Trophoblast cell (in vitro differentiated cells and primary cell): Measurements from ENCODE around the gene ERBB4.

Source experiments
- DNase-seq, 2 donors: peaks; one replicate each; pipeline ENCODE4 v3.0.0-alpha.2; 2016
- H2AFZ ChIP-seq: 2 replicates; pipeline ENCODE4 v1.6.1; 2013; ENCODE audit warnings: low read length, moderate library complexity, mild to moderate bottlenecking; ENCODE audit not compliant: insufficient read depth, poor library complexity
- H2AK5ac ChIP-seq: 2 replicates; pipeline ENCODE4 v1.6.1; 2013; ENCODE audit warnings: mild to moderate bottlenecking, low read length
- H2BK120ac ChIP-seq: 2 replicates; pipeline ENCODE4 v1.6.1; 2013; ENCODE audit warnings: low read length, mild to moderate bottlenecking, moderate library complexity; ENCODE audit not compliant: insufficient read depth, poor library complexity
- H2BK12ac ChIP-seq: 2 replicates; pipeline ENCODE4 v1.6.1; 2013; ENCODE audit warnings: mild to moderate bottlenecking, low read length, moderate library complexity
- H2BK5ac ChIP-seq: 2 replicates; pipeline ENCODE4 v1.6.1; 2013; ENCODE audit warnings: low read length, low read depth, moderate library complexity, mild to moderate bottlenecking; ENCODE audit not compliant: poor library complexity
- H3K14ac ChIP-seq: 2 replicates; pipeline ENCODE4 v1.6.1; 2013; ENCODE audit warnings: mild to moderate bottlenecking, low read length
- H3K18ac ChIP-seq: 2 replicates; pipeline ENCODE4 v1.6.1; 2013; ENCODE audit warnings: mild to moderate bottlenecking, low read length
- H3K23ac ChIP-seq: 2 replicates; pipeline ENCODE4 v1.6.1; 2013; ENCODE audit warnings: low read length
- H3K27ac ChIP-seq: 2 replicates; pipeline ENCODE4 v1.5.1; 2013; ENCODE audit warnings: low read depth, mild to moderate bottlenecking, inconsistent platforms, low read length, moderate library complexity
- H3K27me3 ChIP-seq: 2 replicates; pipeline ENCODE4 v1.6.1; 2013; ENCODE audit warnings: inconsistent platforms, mild to moderate bottlenecking, low read length, moderate library complexity; ENCODE audit not compliant: insufficient read depth
- H3K36me3 ChIP-seq, 2 experiments: 1 replicate in 1 of 2; 2 replicates in 1 of 2; pipeline ENCODE4 v1.6.1; 2013; ENCODE audit warnings: low read length in 2 of 2, mild to moderate bottlenecking in 2 of 2, moderate library complexity in 1 of 2; ENCODE audit not compliant: insufficient read depth in 2 of 2, control insufficient read depth in 1 of 2
- H3K4ac ChIP-seq: 2 replicates; pipeline ENCODE4 v1.6.1; 2013; ENCODE audit warnings: low read depth, mild to moderate bottlenecking, low read length, moderate library complexity
- H3K4me1 ChIP-seq, 2 experiments: 1 replicate in 1 of 2; 2 replicates in 1 of 2; pipeline ENCODE4 v1.6.1; 2013; ENCODE audit warnings: low read length in 2 of 2, mild to moderate bottlenecking in 2 of 2, moderate library complexity in 1 of 2; ENCODE audit not compliant: insufficient read depth in 2 of 2, control insufficient read depth in 1 of 2
- H3K4me2 ChIP-seq: 2 replicates; pipeline ENCODE4 v1.6.1; 2013; ENCODE audit warnings: inconsistent platforms, mild to moderate bottlenecking, low read length, moderate library complexity
- H3K4me3 ChIP-seq: 2 replicates; pipeline ENCODE4 v1.5.1; 2013; ENCODE audit warnings: mild to moderate bottlenecking, low read depth, low read length, inconsistent platforms
- H3K79me1 ChIP-seq: one replicate; pipeline ENCODE4 v1.6.1; 2013; ENCODE audit warnings: low read length
- H3K79me2 ChIP-seq: 2 replicates; pipeline ENCODE4 v1.6.1; 2013; ENCODE audit warnings: low read length, mild to moderate bottlenecking; ENCODE audit not compliant: control insufficient read depth, insufficient read depth, poor library complexity
- H3K9ac ChIP-seq: 2 replicates; pipeline ENCODE4 v1.6.1; 2013; ENCODE audit warnings: mild to moderate bottlenecking, low read length
- H3K9me3 ChIP-seq: 2 replicates; pipeline ENCODE4 v1.6.1; 2013; ENCODE audit warnings: low read depth, mild to moderate bottlenecking, control low read depth, inconsistent platforms, low read length; ENCODE audit not compliant: insufficient read depth
- H4K12ac ChIP-seq: 2 replicates; pipeline ENCODE4 v1.6.1; 2013; ENCODE audit warnings: low read depth, mild to moderate bottlenecking, low read length, moderate library complexity
- H4K8ac ChIP-seq: 2 replicates; pipeline ENCODE4 v1.6.1; 2013; ENCODE audit warnings: low read depth, mild to moderate bottlenecking, low read length, moderate library complexity
- H4K91ac ChIP-seq: one replicate; pipeline ENCODE4 v1.6.1; 2013; ENCODE audit warnings: low read depth, mild to moderate bottlenecking, low read length, moderate library complexity
- WGBS: extraction: QIAGEN DNeasy Blood & Tissue Kit; methylation state at CpG from one replicate; pipeline ENCODE4 v1.1.7; 2013; ENCODE audit warnings: missing lambda C conversion rate; ENCODE audit not compliant: insufficient read length, insufficient coverage; ENCODE audit errors: extremely low coverage; 5-methylcytosine and 5-hydroxymethylcytosine counted together

ERBB4 gene

DNA sequence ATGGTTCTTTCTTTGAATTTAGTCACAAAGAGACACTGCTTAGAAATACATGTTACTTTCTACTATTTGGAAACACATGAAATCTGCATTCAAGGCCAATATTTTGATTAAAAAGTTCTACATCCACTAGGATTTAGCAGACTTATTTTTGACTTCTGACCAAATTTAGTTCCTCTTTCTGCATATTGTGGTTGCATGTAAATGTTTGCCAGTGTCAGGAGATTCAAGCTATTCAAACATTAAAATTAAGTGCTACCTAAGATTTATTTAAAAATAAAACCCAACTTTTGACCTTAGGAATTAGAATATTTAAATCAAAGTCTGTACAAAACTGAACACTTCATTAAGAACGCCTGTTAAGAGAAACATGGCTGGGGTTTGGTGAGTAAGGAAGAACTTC is 1091.1 kb downstream of the ERBB4 start:
- Histone ChIP-seq H3K36me3 (no peaks in the 10 kb centered on the region), H3K4me2 (no peak overlapping the region), H3K79me1 (no peaks in the 10 kb centered on the region), H2AK5ac (no peak overlapping the region), H2AFZ (no peak overlapping the region), H3K4me1 (no peaks in the 10 kb centered on the region), H3K27ac (no peak overlapping the region), H3K27me3 (no peaks in the 10 kb centered on the region), H4K91ac (no peak overlapping the region), H2BK5ac (no peak overlapping the region), H3K4ac (no peak overlapping the region), H3K9ac (no peak overlapping the region), H4K12ac (no peak overlapping the region), H3K79me2 (no peaks in the 10 kb centered on the region), H2BK12ac (no peak overlapping the region), H4K8ac (no peak overlapping the region), H3K9me3 (no peaks in the 10 kb centered on the region), H3K18ac (no peak overlapping the region), H3K23ac (no peak overlapping the region), H2BK120ac (no peak overlapping the region), H3K4me3 (no peak overlapping the region), H3K14ac (no peak overlapping the region)
- no CpG with 5 or more reads among the region's 1 CpG for WGBS
- no peak for DNase-seq

DNA sequence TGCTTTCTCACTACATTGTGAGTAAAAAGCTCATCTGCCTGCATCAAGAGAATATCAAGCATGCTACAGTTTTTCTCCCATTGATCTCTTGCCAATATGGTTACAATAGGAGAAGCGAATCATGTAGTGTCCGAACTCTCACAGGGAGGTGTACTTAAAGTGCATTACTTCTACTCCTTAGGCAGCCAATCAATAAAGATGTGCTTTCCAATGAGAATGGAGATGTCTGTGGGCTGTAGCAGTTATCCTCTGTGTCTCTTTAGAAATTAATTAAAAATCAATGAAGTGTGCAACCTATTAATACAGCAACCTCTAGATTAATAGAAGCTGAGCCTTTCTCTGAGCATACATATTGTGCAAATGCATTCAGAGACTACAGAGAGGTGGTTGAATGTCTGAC is 1098.5 kb downstream of the ERBB4 start:
- Histone ChIP-seq H3K9ac (no peak overlapping the region), H3K4ac (no peak overlapping the region), H2BK12ac (no peak overlapping the region), H3K18ac (no peak overlapping the region), H3K23ac (no peak overlapping the region), H3K4me3 (no peak overlapping the region), H3K36me3 (no peaks in the 10 kb centered on the region), H2AK5ac (no peak overlapping the region), H4K8ac (no peak overlapping the region), H3K9me3 (no peaks in the 10 kb centered on the region), H3K14ac (no peak overlapping the region), H3K4me2 (no peak overlapping the region), H4K91ac (no peak overlapping the region), H3K79me2 (no peaks in the 10 kb centered on the region), H3K27ac (no peak overlapping the region), H4K12ac (no peak overlapping the region), H2AFZ (no peak overlapping the region), H3K79me1 (no peaks in the 10 kb centered on the region), H2BK120ac (no peak overlapping the region), H2BK5ac (no peak overlapping the region), H3K27me3 (no peaks in the 10 kb centered on the region), H3K4me1 (no peaks in the 10 kb centered on the region)
- WGBS: no CpG with 5 or more reads among the region's 2 CpGs
- DNase-seq: no peak

DNA sequence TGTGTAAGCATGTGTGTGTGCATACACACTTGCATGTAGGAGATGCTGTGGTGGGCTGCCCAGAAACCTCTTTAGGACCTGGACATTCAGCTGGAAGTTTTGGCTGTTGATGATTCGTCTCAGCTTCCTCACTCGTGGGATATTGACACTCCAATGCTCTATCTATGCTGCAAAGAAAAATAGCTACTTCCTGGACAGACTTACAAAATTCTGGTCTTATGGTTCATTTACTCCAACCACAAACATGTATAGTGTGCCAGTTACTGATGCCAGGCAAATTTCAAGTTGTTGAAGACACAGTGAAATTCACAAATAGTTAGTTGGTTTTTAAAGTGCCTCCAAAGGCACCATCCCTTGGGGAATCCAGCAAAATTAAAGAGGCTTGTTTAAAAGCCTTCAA is 1099.6 kb downstream of the ERBB4 start:
- Histone ChIP-seq H3K14ac (no peak overlapping the region), H2BK12ac (no peak overlapping the region), H3K18ac (no peak overlapping the region), H2BK5ac (no peak overlapping the region), H4K12ac (no peak overlapping the region), H2AFZ (no peak overlapping the region), H3K79me2 (no peaks in the 10 kb centered on the region), H3K36me3 (no peaks in the 10 kb centered on the region), H3K4me1 (no peaks in the 10 kb centered on the region), H3K27ac (no peak overlapping the region), H2BK120ac (no peak overlapping the region), H3K23ac (no peak overlapping the region), H4K8ac (no peak overlapping the region), H3K4me3 (no peak overlapping the region), H4K91ac (no peak overlapping the region), H3K4me2 (no peak overlapping the region), H3K27me3 (no peaks in the 10 kb centered on the region), H3K9me3 (no peaks in the 10 kb centered on the region), H3K79me1 (no peaks in the 10 kb centered on the region), H2AK5ac (no peak overlapping the region), H3K4ac (no peak overlapping the region), H3K9ac (no peak overlapping the region)
- DNase-seq: no peak
- WGBS: no CpG with 5 or more reads among the region's 2 CpGs

DNA sequence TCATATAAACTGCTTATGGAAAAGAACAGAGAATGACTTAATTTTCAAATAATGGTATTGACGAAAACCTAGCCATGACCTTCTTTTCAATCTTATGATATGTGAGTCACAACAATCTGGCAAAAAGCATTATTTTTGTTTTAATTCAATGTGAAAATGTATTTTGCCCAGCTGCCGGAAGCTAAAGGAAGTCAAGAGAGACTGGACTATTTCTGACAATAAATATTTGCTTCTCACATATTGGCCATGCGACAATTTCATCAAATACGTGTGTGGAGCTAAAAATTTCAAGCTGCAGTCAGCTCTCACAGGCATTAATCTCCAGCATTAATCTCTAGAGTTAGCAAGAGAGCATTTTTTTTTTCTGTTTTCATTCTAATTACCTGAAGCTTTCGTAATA is 1101.2 kb downstream of the ERBB4 start:
- Histone ChIP-seq H3K9me3 (no peaks in the 10 kb centered on the region), H3K4me3 (no peak overlapping the region), H2BK5ac (no peak overlapping the region), H3K79me2 (no peaks in the 10 kb centered on the region), H3K9ac (no peak overlapping the region), H3K4me1 (no peaks in the 10 kb centered on the region), H2AK5ac (no peak overlapping the region), H3K18ac (no peak overlapping the region), H2BK120ac (no peak overlapping the region), H3K36me3 (no peaks in the 10 kb centered on the region), H4K8ac (no peak overlapping the region), H3K4me2 (no peak overlapping the region), H3K27me3 (no peaks in the 10 kb centered on the region), H3K23ac (no peak overlapping the region), H4K12ac (no peak overlapping the region), H3K79me1 (no peaks in the 10 kb centered on the region), H2BK12ac (no peak overlapping the region), H4K91ac (no peak overlapping the region), H3K14ac (no peak overlapping the region), H3K27ac (no peak overlapping the region), H3K4ac (no peak overlapping the region), H2AFZ (no peak overlapping the region)
- no CpG with 5 or more reads among the region's 5 CpGs for WGBS
- no peak for DNase-seq
